ENCODE measurements around the gene ITPK1.
"Not testable (repeated sequence)": the region's sequence is repeated elsewhere in the genome, so short reads cannot be mapped to it uniquely, and the experiment has no call there.

DNA sequence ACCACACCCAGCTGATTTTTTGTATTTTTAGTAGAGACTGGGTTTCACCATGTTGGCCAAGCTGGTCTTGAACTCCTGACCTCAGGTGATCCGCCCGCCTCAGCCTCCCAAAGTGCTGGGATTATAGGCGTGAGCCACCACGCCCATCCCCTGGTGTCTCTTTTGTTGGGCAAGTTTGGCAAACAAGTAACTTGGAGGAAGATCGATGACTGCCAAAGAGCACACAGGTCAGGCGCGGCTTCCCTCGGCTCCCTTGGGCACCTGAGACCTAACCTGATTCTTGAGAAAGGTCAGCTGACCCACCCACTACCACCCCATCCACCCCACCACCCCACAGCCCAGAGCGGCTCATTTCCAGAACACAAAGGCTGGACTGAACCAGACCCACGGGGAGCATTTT, 9.9 kb downstream of the ITPK1 start:
- TF ChIP-seq, protein P1, sequence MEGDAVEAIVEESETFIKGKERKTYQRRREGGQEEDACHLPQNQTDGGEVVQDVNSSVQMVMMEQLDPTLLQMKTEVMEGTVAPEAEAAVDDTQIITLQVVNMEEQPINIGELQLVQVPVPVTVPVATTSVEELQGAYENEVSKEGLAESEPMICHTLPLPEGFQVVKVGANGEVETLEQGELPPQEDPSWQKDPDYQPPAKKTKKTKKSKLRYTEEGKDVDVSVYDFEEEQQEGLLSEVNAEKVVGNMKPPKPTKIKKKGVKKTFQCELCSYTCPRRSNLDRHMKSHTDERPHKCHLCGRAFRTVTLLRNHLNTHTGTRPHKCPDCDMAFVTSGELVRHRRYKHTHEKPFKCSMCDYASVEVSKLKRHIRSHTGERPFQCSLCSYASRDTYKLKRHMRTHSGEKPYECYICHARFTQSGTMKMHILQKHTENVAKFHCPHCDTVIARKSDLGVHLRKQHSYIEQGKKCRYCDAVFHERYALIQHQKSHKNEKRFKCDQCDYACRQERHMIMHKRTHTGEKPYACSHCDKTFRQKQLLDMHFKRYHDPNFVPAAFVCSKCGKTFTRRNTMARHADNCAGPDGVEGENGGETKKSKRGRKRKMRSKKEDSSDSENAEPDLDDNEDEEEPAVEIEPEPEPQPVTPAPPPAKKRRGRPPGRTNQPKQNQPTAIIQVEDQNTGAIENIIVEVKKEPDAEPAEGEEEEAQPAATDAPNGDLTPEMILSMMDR (conservative IDR thresholded peaks at IDR 0.05; ENCODE audit: low read length): not testable (repeated sequence)
- not testable (repeated sequence) for TF ChIP-seq EZH2phosphoT487 (IDR thresholded peaks at IDR 0.05; ENCODE audit: borderline replicate concordance, low read depth, low read length)

All from OCI-LY7 (cell line).